DMS79 treated with DMSO at 0.1 percent for 48 hours (cell line): ENCODE measurements around the gene H3-3A.

Experiments
- DNase-seq: peaks from one replicate; lab custom pipeline; 2025; lab: John Stamatoyannopoulos, UW

Gene H3-3A

GRCh38 chr1:226111883-226112261 is 49.4 kb downstream of the H3-3A start:
- no peak for DNase-seq

- DNase-seq, result no peak
Measured at GRCh38 chr1:226112626-226113025, 50.1 kb downstream of the H3-3A start.

- no peak for DNase-seq
Measured at GRCh38 chr1:226116673-226117072, 54.2 kb downstream of the H3-3A start.

GRCh38 chr1:226117330-226117729 is 54.8 kb downstream of the H3-3A start:
- no peak for DNase-seq

GRCh38 chr1:226118357-226118756 is 55.8 kb downstream of the H3-3A start:
- no peak for DNase-seq

GRCh38 chr1:226119169-226119568 is 56.7 kb downstream of the H3-3A start:
- DNase-seq, result no peak

GRCh38 chr1:226120398-226120797 is 57.9 kb downstream of the H3-3A start:
- no peak for DNase-seq

GRCh38 chr1:226121049-226121586 is 58.6 kb downstream of the H3-3A start:
- peak; percentile 57 for DNase-seq
